Mammary epithelial cell (primary cell): ENCODE measurements around the gene CLGN.

ENCODE experiments used
- CTCF ChIP-seq, 2 donors: IDR thresholded peaks in 1 of 2; conservative IDR thresholded peaks in 1 of 2; 2 replicates each; pipeline ENCODE4 v1.5.1; 2011 to 2012; ENCODE audit warnings: inconsistent platforms in 2 of 2, low read length in 2 of 2, mild to moderate bottlenecking in 2 of 2, control low read depth in 1 of 2, low read depth in 1 of 2; ENCODE audit not compliant: insufficient read depth in 1 of 2; ENCODE audit errors: extremely low read depth in 1 of 2
- EZH2 ChIP-seq: IDR thresholded peaks from 2 replicates; pipeline ENCODE4 v1.6.1; 2012; ENCODE audit warnings: low read length, inconsistent platforms, borderline replicate concordance

- no peak for TF ChIP-seq CTCF (conservative IDR thresholded peaks at IDR 0.05 in 1 of 2, IDR thresholded peaks at IDR 0.05 in 1 of 2; ENCODE audit: extremely low read depth in 1 of 2, insufficient read depth in 1 of 2, low read depth in 1 of 2, low read length in 2 of 2)
- TF ChIP-seq EZH2: no peak
Observed at GRCh38 chr4:140372751-140373327, 54.6 kb downstream of the CLGN start.
